ENCODE measurements around the gene NAPSA. TPM values are rescaled to one million over a fixed set of nuclear protein-coding genes. Genes with fewer than 3 reads are reported as not detected.
A peak's percentile ranks its signal among the peaks of the same experiment; 100 is the strongest.
"Not testable (repeated sequence)": the region's sequence is repeated elsewhere in the genome, so short reads cannot be mapped to it uniquely, and the experiment has no call there.

The NAPSA gene
- total RNA-seq, 1 donor from 2014 or later = 1.3 TPM

GRCh38 chr19:50332244-50333038, 33.0 kb downstream of the NAPSA start:
- peaks cover 7% of the 10 kb centered on the region for H3K36me3 Mint-ChIP-seq (ENCODE audit: unreplicated experiment)

GRCh38 chr19:50331994-50332243, 33.5 kb downstream of the NAPSA start:
- peaks cover 31% of the 10 kb centered on the region for H3K4me1 Mint-ChIP-seq (ENCODE audit: unreplicated experiment)
- H3K9me3 Mint-ChIP-seq (ENCODE audit: unreplicated experiment) = peaks cover 8% of the 10 kb centered on the region
- peaks cover 46% of the 10 kb centered on the region for H3K27me3 Mint-ChIP-seq (ENCODE audit: unreplicated experiment)
- no peak overlapping the region for H3K27ac Mint-ChIP-seq (ENCODE audit: unreplicated experiment)
- no peak for DNase-seq (ENCODE audit: extremely low spot score, unreplicated experiment)
- peaks cover 7% of the 10 kb centered on the region for H3K36me3 Mint-ChIP-seq (ENCODE audit: unreplicated experiment)
- no peak for TF ChIP-seq CTCF (IDR thresholded peaks at IDR 0.05)
- H3K4me3 Mint-ChIP-seq (ENCODE audit: unreplicated experiment) = no peak overlapping the region

More at GRCh38 chr19:50332244-50333038, 33.0 kb downstream of the NAPSA start:
- DNase-seq (ENCODE audit: extremely low spot score, unreplicated experiment) = no peak
- H3K9me3 Mint-ChIP-seq (ENCODE audit: unreplicated experiment) = peaks cover 8% of the 10 kb centered on the region
- no peak overlapping the region for H3K27ac Mint-ChIP-seq (ENCODE audit: unreplicated experiment)
- TF ChIP-seq CTCF (IDR thresholded peaks at IDR 0.05) = no peak
- peaks cover 41% of the 10 kb centered on the region for H3K27me3 Mint-ChIP-seq (ENCODE audit: unreplicated experiment)
- H3K4me3 Mint-ChIP-seq (ENCODE audit: unreplicated experiment) = peak overlapping the region; percentile 22
- peaks cover 26% of the 10 kb centered on the region for H3K4me1 Mint-ChIP-seq (ENCODE audit: unreplicated experiment)

- Mint-ChIP-seq H3K27ac (ENCODE audit: unreplicated experiment) (no peak overlapping the region), H3K4me1 (ENCODE audit: unreplicated experiment) (peaks cover 33% of the 10 kb centered on the region), H3K9me3 (ENCODE audit: unreplicated experiment) (peaks cover 8% of the 10 kb centered on the region), H3K4me3 (ENCODE audit: unreplicated experiment) (peak overlapping the region; percentile 36), H3K27me3 (ENCODE audit: unreplicated experiment) (peaks cover 50% of the 10 kb centered on the region), H3K36me3 (ENCODE audit: unreplicated experiment) (peaks cover 7% of the 10 kb centered on the region)
- DNase-seq (ENCODE audit: extremely low spot score, unreplicated experiment) = no peak
- no peak for TF ChIP-seq CTCF (IDR thresholded peaks at IDR 0.05)
Observed at GRCh38 chr19:50331221-50331993, 34.0 kb downstream of the NAPSA start.

- TF ChIP-seq CTCF (IDR thresholded peaks at IDR 0.05) = no peak
- H3K27me3 Mint-ChIP-seq (ENCODE audit: unreplicated experiment) = peaks cover 53% of the 10 kb centered on the region
- no peak overlapping the region for H3K27ac Mint-ChIP-seq (ENCODE audit: unreplicated experiment)
- peak overlapping the region; percentile 29 for H3K4me3 Mint-ChIP-seq (ENCODE audit: unreplicated experiment)
- peaks cover 4% of the 10 kb centered on the region for H3K9me3 Mint-ChIP-seq (ENCODE audit: unreplicated experiment)
- no peak for DNase-seq (ENCODE audit: extremely low spot score, unreplicated experiment)
- peaks cover 7% of the 10 kb centered on the region for H3K36me3 Mint-ChIP-seq (ENCODE audit: unreplicated experiment)
- H3K4me1 Mint-ChIP-seq (ENCODE audit: unreplicated experiment) = peaks cover 35% of the 10 kb centered on the region
Observed at GRCh38 chr19:50330365-50331078, 34.9 kb downstream of the NAPSA start.

GRCh38 chr19:50329926-50330294, 35.5 kb downstream of the NAPSA start:
- peak overlapping the region; percentile 73 for H3K4me3 Mint-ChIP-seq (ENCODE audit: unreplicated experiment)

More at GRCh38 chr19:50329926-50330294, 35.5 kb downstream of the NAPSA start:
- not testable (repeated sequence) for DNase-seq (ENCODE audit: extremely low spot score, unreplicated experiment); H3K36me3 Mint-ChIP-seq (ENCODE audit: unreplicated experiment); H3K9me3 Mint-ChIP-seq (ENCODE audit: unreplicated experiment)
- peaks cover 53% of the 10 kb centered on the region for H3K27me3 Mint-ChIP-seq (ENCODE audit: unreplicated experiment)
- H3K27ac Mint-ChIP-seq (ENCODE audit: unreplicated experiment) = peak overlapping the region; percentile 68
- peaks cover 35% of the 10 kb centered on the region for H3K4me1 Mint-ChIP-seq (ENCODE audit: unreplicated experiment)
